Astrocyte (in vitro differentiated cells and primary cell): Measurements from ENCODE around the gene MYBPHL.

Experiments used
- EZH2 ChIP-seq: IDR thresholded peaks from 2 replicates; pipeline ENCODE4 v1.6.1; 2012; ENCODE audit warnings: mild to moderate bottlenecking, low read length, inconsistent platforms; ENCODE audit not compliant: insufficient read depth
- TF ChIP-seq, protein P1 (sequence below): IDR thresholded peaks from 2 replicates; pipeline ENCODE4 v1.5.1; 2011; ENCODE audit warnings: low read depth, mild to moderate bottlenecking, inconsistent platforms, low read length, moderate library complexity; ENCODE audit not compliant: insufficient read depth

DNA sequence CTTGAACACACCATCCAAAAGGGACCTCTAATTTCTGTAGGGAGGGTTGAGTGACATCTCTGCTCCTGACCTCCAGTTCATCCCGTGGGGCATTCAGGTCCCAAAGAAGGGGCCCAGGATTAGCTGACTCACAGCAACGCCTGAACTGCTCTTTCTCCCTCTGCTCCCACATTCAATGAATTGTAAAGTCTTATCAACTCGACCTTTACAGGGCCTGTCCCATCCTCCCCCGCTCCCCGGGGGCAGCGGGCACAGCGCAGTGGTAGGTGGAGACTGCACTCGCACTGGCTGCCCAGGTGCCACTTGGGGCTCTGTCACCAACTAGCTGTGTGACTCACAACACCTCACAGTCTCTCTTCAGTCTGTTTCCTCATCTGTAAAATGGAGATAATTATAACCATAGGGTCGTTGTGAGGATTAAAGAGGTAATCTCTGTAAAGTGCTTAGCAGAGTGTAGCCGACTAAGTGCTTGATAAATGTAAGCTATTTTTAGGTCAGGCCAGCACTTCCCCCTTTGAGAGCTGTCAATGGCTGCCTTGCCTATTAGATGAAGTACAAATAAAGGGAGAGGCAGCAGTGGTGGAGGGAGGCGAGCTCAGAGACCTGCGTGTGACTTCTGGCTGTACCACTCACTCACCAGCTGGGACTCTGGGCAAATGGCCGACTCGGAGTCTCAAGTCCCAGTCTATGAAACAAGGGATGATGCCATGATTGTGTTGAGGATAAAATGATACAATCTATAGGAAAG lies 637 bp upstream of the MYBPHL start:
- TF ChIP-seq EZH2: no peak
- TF ChIP-seq, protein P1, sequence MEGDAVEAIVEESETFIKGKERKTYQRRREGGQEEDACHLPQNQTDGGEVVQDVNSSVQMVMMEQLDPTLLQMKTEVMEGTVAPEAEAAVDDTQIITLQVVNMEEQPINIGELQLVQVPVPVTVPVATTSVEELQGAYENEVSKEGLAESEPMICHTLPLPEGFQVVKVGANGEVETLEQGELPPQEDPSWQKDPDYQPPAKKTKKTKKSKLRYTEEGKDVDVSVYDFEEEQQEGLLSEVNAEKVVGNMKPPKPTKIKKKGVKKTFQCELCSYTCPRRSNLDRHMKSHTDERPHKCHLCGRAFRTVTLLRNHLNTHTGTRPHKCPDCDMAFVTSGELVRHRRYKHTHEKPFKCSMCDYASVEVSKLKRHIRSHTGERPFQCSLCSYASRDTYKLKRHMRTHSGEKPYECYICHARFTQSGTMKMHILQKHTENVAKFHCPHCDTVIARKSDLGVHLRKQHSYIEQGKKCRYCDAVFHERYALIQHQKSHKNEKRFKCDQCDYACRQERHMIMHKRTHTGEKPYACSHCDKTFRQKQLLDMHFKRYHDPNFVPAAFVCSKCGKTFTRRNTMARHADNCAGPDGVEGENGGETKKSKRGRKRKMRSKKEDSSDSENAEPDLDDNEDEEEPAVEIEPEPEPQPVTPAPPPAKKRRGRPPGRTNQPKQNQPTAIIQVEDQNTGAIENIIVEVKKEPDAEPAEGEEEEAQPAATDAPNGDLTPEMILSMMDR: no peak
